Neutrophil (primary cell): ENCODE measurements around the gene TSPAN2.

Experiments used
- H3K27ac ChIP-seq: fragments of 200-600 bp; sonication (generic); 2 replicates; pipeline ENCODE4 v1.5.1; 2016; ENCODE audit warnings: mild to moderate bottlenecking, moderate library complexity
- H3K27me3 ChIP-seq: fragments of 200-600 bp; sonication (generic); 2 replicates; pipeline ENCODE4 v1.6.0; 2016; ENCODE audit warnings: mild to moderate bottlenecking
- H3K36me3 ChIP-seq: fragments of 200-600 bp; sonication (generic); 2 replicates; pipeline ENCODE4 v1.5.1; 2017
- H3K4me1 ChIP-seq, 2 experiments: fragments of 200-600 bp in 1 of 2; sonication (generic) in 1 of 2; 1 replicate in 1 of 2; 2 replicates in 1 of 2; pipeline versions ENCODE4 v1.5.1 to v1.6.1; 2013 to 2016; ENCODE audit warnings: low read depth in 1 of 2, low read length in 1 of 2, mild to moderate bottlenecking in 1 of 2, moderate library complexity in 1 of 2; ENCODE audit not compliant: control insufficient read depth in 1 of 2, insufficient read depth in 1 of 2
- H3K4me3 ChIP-seq, 2 experiments: fragments of 200-600 bp in 1 of 2; sonication (generic) in 1 of 2; 1 replicate in 1 of 2; 2 replicates in 1 of 2; pipeline ENCODE4 v1.5.1; 2013 to 2016; ENCODE audit warnings: low read depth in 1 of 2, low read length in 1 of 2, mild to moderate bottlenecking in 1 of 2, moderate library complexity in 1 of 2
- H3K9me3 ChIP-seq: fragments of 200-600 bp; sonication (generic); 2 replicates; pipeline ENCODE4 v1.5.1; 2016
- CTCF ChIP-seq: fragments of 200-600 bp; sonication (generic); IDR thresholded peaks from 2 replicates; pipeline ENCODE4 v1.5.1; 2016; ENCODE audit warnings: antibody characterized with exemption

TSPAN2 gene

GRCh38 chr1:115136106-115136505, 46.8 kb upstream of the TSPAN2 start:
- Histone ChIP-seq H3K4me1 (peaks cover 0 to 2% of the 10 kb centered on the region in 2 experiments), H3K36me3 (no peaks in the 10 kb centered on the region), H3K9me3 (no peaks in the 10 kb centered on the region), H3K27ac (no peak overlapping the region), H3K27me3 (no peaks in the 10 kb centered on the region), H3K4me3 (no peak overlapping the region)
- no peak for TF ChIP-seq CTCF

DNA sequence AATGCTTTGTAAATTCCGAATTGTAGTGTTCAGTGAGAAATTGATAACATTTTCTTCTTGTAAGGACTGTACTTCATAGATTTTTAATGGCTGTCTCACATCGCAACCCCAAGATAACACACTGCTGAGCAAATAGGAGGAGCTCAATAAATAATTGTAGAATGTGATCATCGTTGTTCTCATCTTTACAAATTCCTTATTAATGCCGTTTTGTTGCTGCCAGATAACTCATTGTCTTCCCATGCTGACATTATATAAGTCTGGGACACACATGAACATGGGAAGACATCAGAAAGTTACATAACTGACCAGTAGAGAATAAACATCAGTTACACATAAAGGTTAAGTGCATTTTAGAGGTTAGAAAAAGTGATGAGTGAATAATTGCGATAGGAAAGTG, 46.4 kb upstream of the TSPAN2 start:
- Histone ChIP-seq H3K27me3 (no peaks in the 10 kb centered on the region), H3K36me3 (no peaks in the 10 kb centered on the region), H3K4me1 (peaks cover 0 to 2% of the 10 kb centered on the region in 2 experiments), H3K27ac (no peak overlapping the region), H3K4me3 (no peak overlapping the region), H3K9me3 (no peaks in the 10 kb centered on the region)
- no peak for TF ChIP-seq CTCF

DNA sequence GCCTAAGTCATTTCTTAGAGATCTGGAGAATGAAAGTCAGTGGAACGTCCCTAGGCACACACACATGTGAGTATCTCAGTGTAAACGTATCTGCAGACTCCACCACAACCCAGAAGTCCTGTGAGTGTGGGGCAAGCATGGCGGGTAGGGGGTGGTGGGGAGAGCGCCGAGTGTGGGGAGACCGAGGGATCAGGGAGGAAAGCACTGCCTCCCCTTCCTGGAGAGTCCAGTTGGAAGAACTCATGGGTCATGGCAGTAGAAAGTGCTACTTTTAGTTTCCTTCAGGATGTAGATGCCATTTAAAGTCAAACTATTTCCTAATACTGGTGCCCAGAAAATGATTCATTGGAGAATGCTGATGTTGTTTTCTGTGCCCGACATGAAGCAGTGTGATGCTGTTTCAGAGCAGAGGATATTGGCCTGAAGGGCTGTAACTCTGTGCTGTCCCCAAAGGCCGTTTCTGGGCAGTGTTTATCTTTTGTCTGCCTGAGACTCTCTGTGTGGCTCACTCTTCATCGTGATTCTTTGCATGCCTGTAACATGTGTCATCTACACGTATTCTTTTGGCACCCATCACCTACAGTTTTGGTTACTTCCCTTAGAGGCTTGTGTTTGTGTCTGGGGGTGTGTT, 45.7 kb upstream of the TSPAN2 start:
- no peak for TF ChIP-seq CTCF
- Histone ChIP-seq H3K9me3 (no peaks in the 10 kb centered on the region), H3K36me3 (no peaks in the 10 kb centered on the region), H3K27ac (no peak overlapping the region), H3K4me1 (peaks cover 0 to 2% of the 10 kb centered on the region in 2 experiments), H3K27me3 (no peaks in the 10 kb centered on the region), H3K4me3 (no peak overlapping the region)

DNA sequence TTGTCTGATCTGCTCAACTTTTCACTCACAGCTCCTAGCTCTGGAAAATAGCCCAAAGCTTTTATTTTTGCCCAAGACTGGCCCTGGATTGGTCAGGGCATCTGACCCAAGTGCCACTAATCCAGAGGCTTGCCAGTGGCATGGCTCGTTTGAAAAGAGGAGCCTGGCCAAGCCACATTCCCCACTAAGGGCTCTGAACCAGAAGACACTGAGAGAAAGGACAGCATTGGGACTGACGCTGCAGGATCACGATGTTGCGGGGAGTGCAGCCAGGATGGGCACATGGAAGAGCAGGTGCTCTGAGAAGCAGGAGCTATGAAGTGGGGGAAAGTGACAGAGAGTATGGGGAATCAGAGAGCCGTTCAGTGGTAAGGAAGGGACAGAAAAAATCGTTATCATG, 44.9 kb upstream of the TSPAN2 start:
- Histone ChIP-seq H3K4me3 (no peak overlapping the region), H3K27me3 (no peaks in the 10 kb centered on the region), H3K36me3 (no peaks in the 10 kb centered on the region), H3K4me1 (peaks cover 0 to 2% of the 10 kb centered on the region in 2 experiments), H3K9me3 (no peaks in the 10 kb centered on the region), H3K27ac (no peak overlapping the region)
- TF ChIP-seq CTCF, result no peak

DNA sequence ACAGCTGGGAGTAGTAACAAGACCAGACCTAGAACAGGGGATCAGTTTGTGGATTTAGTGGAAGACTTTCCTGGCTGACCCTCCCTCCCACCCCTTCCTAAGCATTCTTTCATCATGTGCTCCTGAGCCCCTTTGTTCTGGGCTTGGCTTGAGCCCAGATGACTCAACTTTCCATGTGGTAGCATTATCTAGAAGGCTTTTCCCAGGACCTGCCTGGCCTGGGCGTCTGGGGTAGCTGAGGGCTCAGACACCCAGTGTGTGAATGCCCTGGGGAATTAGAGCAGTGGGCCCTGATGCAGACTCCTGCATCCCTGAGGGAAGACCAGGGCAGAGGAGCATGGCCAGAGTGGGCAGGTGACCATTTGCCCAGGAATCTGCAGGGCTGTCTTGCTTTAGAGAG, 44.1 kb upstream of the TSPAN2 start:
- Histone ChIP-seq H3K27me3 (no peaks in the 10 kb centered on the region), H3K4me3 (no peak overlapping the region), H3K27ac (no peak overlapping the region), H3K9me3 (no peaks in the 10 kb centered on the region), H3K36me3 (no peaks in the 10 kb centered on the region), H3K4me1 (no peaks in the 10 kb centered on the region)
- no peak for TF ChIP-seq CTCF

- no peaks in the 10 kb centered on the region for H3K4me1 ChIP-seq
- no peak for TF ChIP-seq CTCF
- no peaks in the 10 kb centered on the region for H3K9me3 ChIP-seq
- H3K27me3 ChIP-seq, result peaks cover 4% of the 10 kb centered on the region
- no peak overlapping the region for H3K4me3 ChIP-seq
- no peak overlapping the region for H3K27ac ChIP-seq
- no peaks in the 10 kb centered on the region for H3K36me3 ChIP-seq
Observed at GRCh38 chr1:115130786-115131185, 41.5 kb upstream of the TSPAN2 start.
